Activated naive CD8-positive, alpha-beta T cell (primary cell): ENCODE measurements around the gene ARL17B.
"Not testable (repeated sequence)": the region's sequence is repeated elsewhere in the genome, so short reads cannot be mapped to it uniquely, and the experiment has no call there.

Source experiments
- H3K27ac Mint-ChIP-seq: one replicate; pipeline ENCODE4 v1.8.0; 2021; ENCODE audit warnings: mixed read lengths
- H3K27me3 Mint-ChIP-seq: one replicate; pipeline ENCODE4 v1.8.0; 2021; ENCODE audit warnings: mixed read lengths
- H3K36me3 Mint-ChIP-seq: one replicate; pipeline ENCODE4 v1.8.0; 2021; ENCODE audit warnings: mixed read lengths
- H3K4me1 Mint-ChIP-seq: one replicate; pipeline ENCODE4 v1.8.0; 2021; ENCODE audit warnings: low read depth, mixed read lengths
- H3K4me3 Mint-ChIP-seq: one replicate; pipeline ENCODE4 v1.8.0; 2021; ENCODE audit warnings: mild to moderate bottlenecking, mixed read lengths
- H3K9me3 Mint-ChIP-seq: one replicate; pipeline ENCODE4 v1.8.0; 2021; ENCODE audit warnings: low read depth, mixed read lengths

Gene ARL17B

GRCh38 chr17:46270032-46270431 lies 91.5 kb downstream of the ARL17B start:
- no peaks in the 10 kb centered on the region for H3K9me3 Mint-ChIP-seq
- H3K4me3 Mint-ChIP-seq, result no peak overlapping the region
- no peaks in the 10 kb centered on the region for H3K27me3 Mint-ChIP-seq
- H3K36me3 Mint-ChIP-seq, result no peaks in the 10 kb centered on the region
- H3K27ac Mint-ChIP-seq, result no peak overlapping the region
- H3K4me1 Mint-ChIP-seq, result peaks cover 25% of the 10 kb centered on the region

GRCh38 chr17:46266656-46267544 lies 94.7 kb downstream of the ARL17B start:
- peak overlapping the region; percentile 90 for H3K27ac Mint-ChIP-seq
- H3K36me3 Mint-ChIP-seq, result no peaks in the 10 kb centered on the region
- H3K9me3 Mint-ChIP-seq, result no peaks in the 10 kb centered on the region
- no peaks in the 10 kb centered on the region for H3K27me3 Mint-ChIP-seq
- H3K4me1 Mint-ChIP-seq, result peaks cover 39% of the 10 kb centered on the region
- peak overlapping the region; percentile 94 for H3K4me3 Mint-ChIP-seq

GRCh38 chr17:46266063-46266655 lies 95.4 kb downstream of the ARL17B start:
- H3K9me3 Mint-ChIP-seq, H3K36me3 Mint-ChIP-seq, H3K27me3 Mint-ChIP-seq: not testable (repeated sequence)
- Mint-ChIP-seq H3K4me3 (peak overlapping the region; percentile 88), H3K27ac (peak overlapping the region; percentile 87), H3K4me1 (peaks cover 39% of the 10 kb centered on the region)

- Mint-ChIP-seq H3K4me1 (peaks cover 39% of the 10 kb centered on the region), H3K4me3 (peak overlapping the region; percentile 76), H3K27me3 (no peaks in the 10 kb centered on the region), H3K36me3 (no peaks in the 10 kb centered on the region), H3K27ac (peak overlapping the region; percentile 93), H3K9me3 (no peaks in the 10 kb centered on the region)
Measured at GRCh38 chr17:46264456-46265198, 96.9 kb downstream of the ARL17B start.

- no peak overlapping the region for H3K27ac Mint-ChIP-seq
- peaks cover 27% of the 10 kb centered on the region for H3K4me1 Mint-ChIP-seq
- peaks cover 2% of the 10 kb centered on the region for H3K36me3 Mint-ChIP-seq
- no peak overlapping the region for H3K4me3 Mint-ChIP-seq
- H3K9me3 Mint-ChIP-seq, result no peaks in the 10 kb centered on the region
- no peaks in the 10 kb centered on the region for H3K27me3 Mint-ChIP-seq
Measured at GRCh38 chr17:46262271-46262670, 99.3 kb downstream of the ARL17B start.

GRCh38 chr17:46259845-46260661 lies 101.5 kb downstream of the ARL17B start:
- peaks cover 14% of the 10 kb centered on the region for H3K4me1 Mint-ChIP-seq
- H3K36me3 Mint-ChIP-seq, H3K27me3 Mint-ChIP-seq, H3K9me3 Mint-ChIP-seq: not testable (repeated sequence)
- H3K4me3 Mint-ChIP-seq, result peak overlapping the region; percentile 83
- H3K27ac Mint-ChIP-seq, result peak overlapping the region; percentile 46

GRCh38 chr17:46256369-46256768 lies 105.2 kb downstream of the ARL17B start:
- not testable (repeated sequence) for H3K4me1 Mint-ChIP-seq, H3K9me3 Mint-ChIP-seq, H3K27me3 Mint-ChIP-seq, H3K27ac Mint-ChIP-seq, H3K4me3 Mint-ChIP-seq, H3K36me3 Mint-ChIP-seq

GRCh38 chr17:46254215-46254614 lies 107.4 kb downstream of the ARL17B start:
- not testable (repeated sequence) for H3K27me3 Mint-ChIP-seq

GRCh38 chr17:46253722-46254121 lies 107.8 kb downstream of the ARL17B start:
- not testable (repeated sequence) for H3K4me3 Mint-ChIP-seq, H3K27me3 Mint-ChIP-seq

More at GRCh38 chr17:46254215-46254614, 107.4 kb downstream of the ARL17B start:
- H3K27ac Mint-ChIP-seq, H3K36me3 Mint-ChIP-seq, H3K4me1 Mint-ChIP-seq, H3K9me3 Mint-ChIP-seq, H3K4me3 Mint-ChIP-seq: not testable (repeated sequence)

GRCh38 chr17:46252804-46253203 lies 108.8 kb downstream of the ARL17B start:
- not testable (repeated sequence) for H3K4me3 Mint-ChIP-seq, H3K27ac Mint-ChIP-seq, H3K4me1 Mint-ChIP-seq, H3K36me3 Mint-ChIP-seq, H3K9me3 Mint-ChIP-seq, H3K27me3 Mint-ChIP-seq

More at GRCh38 chr17:46253722-46254121, 107.8 kb downstream of the ARL17B start:
- not testable (repeated sequence) for H3K27ac Mint-ChIP-seq, H3K4me1 Mint-ChIP-seq, H3K9me3 Mint-ChIP-seq, H3K36me3 Mint-ChIP-seq

- not testable (repeated sequence) for H3K27me3 Mint-ChIP-seq, H3K36me3 Mint-ChIP-seq, H3K9me3 Mint-ChIP-seq, H3K27ac Mint-ChIP-seq, H3K4me1 Mint-ChIP-seq, H3K4me3 Mint-ChIP-seq
Measured at GRCh38 chr17:46249153-46249552, 112.4 kb downstream of the ARL17B start.

GRCh38 chr17:46244949-46245768 lies 116.4 kb downstream of the ARL17B start:
- not testable (repeated sequence) for H3K27ac Mint-ChIP-seq, H3K4me1 Mint-ChIP-seq, H3K9me3 Mint-ChIP-seq, H3K36me3 Mint-ChIP-seq, H3K27me3 Mint-ChIP-seq, H3K4me3 Mint-ChIP-seq

GRCh38 chr17:46244339-46244913 lies 117.1 kb downstream of the ARL17B start:
- not testable (repeated sequence) for H3K27ac Mint-ChIP-seq, H3K9me3 Mint-ChIP-seq, H3K27me3 Mint-ChIP-seq, H3K36me3 Mint-ChIP-seq, H3K4me3 Mint-ChIP-seq, H3K4me1 Mint-ChIP-seq

GRCh38 chr17:46243928-46244327 lies 117.6 kb downstream of the ARL17B start:
- not testable (repeated sequence) for H3K27ac Mint-ChIP-seq, H3K9me3 Mint-ChIP-seq, H3K4me3 Mint-ChIP-seq, H3K27me3 Mint-ChIP-seq, H3K36me3 Mint-ChIP-seq, H3K4me1 Mint-ChIP-seq
